GM12878 (cell line): ENCODE results near the gene CCDC106. TPM values are rescaled to one million over a fixed set of nuclear protein-coding genes. Genes with fewer than 3 reads are reported as not detected.

Experiments used
- ATAC-seq: fragments of 200-7000 bp; cut with Tn5 transposase; 3 replicates; pipeline ENCODE4 v1.9.1; 2020; ENCODE audit warnings: mild to moderate bottlenecking, moderate library complexity
- BruUV-seq: library from RNA; stranded (reverse); fragments of 400-500 nt; replicated peaks from 2 replicates; lab custom pipeline; 2021; lab: Mats Ljungman, UMichigan
- CTCF ChIA-PET: fragments of 300-600 bp; sonication (Branson Sonifier 250); formaldehyde crosslinking; extraction: SDS; loops from one replicate; lab custom pipeline; 2021; ENCODE audit warnings: inconsistent platforms; lab: Yijun Ruan, JAX
- POLR2A ChIA-PET: fragments of 350-600 bp; formaldehyde crosslinking; extraction: SDS; loops from one replicate; lab custom pipeline; 2021; ENCODE audit warnings: inconsistent platforms; lab: Charles Lee
- RAD21 ChIA-PET: fragments of 300-600 bp; sonication (Branson Sonifier 250); formaldehyde crosslinking; loops from one replicate; lab custom pipeline; 2023; ENCODE audit warnings: antibody characterized with exemption; ENCODE audit not compliant: unreplicated experiment; lab: Charles Lee
- SMC1A ChIA-PET: fragments of 300-600 bp; sonication (Branson Sonifier 250); formaldehyde crosslinking; loops from one replicate; lab custom pipeline; 2023; ENCODE audit not compliant: unreplicated experiment, uncharacterized antibody; lab: Charles Lee
- DNase-seq: peaks from one replicate; pipeline ENCODE4 v3.0.0-alpha.2; 2011; ENCODE audit warnings: low read depth, low spot score
- FAIRE-seq: peaks from 3 replicates; lab custom pipeline; 2011; peaks lifted over from hg19 to GRCh38; lab: Jason Lieb, UNC
- H2AFZ ChIP-seq: 2 replicates; pipeline ENCODE4 v1.6.0; 2011; ENCODE audit warnings: low read depth, low read length, control low read depth; ENCODE audit not compliant: control insufficient read depth
- H3K27ac ChIP-seq: 2 replicates; pipeline ENCODE4 v1.5.1; 2011; ENCODE audit warnings: control low read depth; ENCODE audit not compliant: control insufficient read depth, insufficient read depth
- H3K27me3 ChIP-seq, 2 experiments: replicated peaks in 1 of 2; 2 replicates each; pipeline versions ENCODE4 v1.6.0 to v1.6.1; 2011; ENCODE audit warnings: low read length in 1 of 2; ENCODE audit not compliant: control insufficient read depth in 2 of 2, insufficient read depth in 2 of 2
- H3K36me3 ChIP-seq, 2 experiments: 2 replicates each; pipeline ENCODE4 v1.5.1; 2011; ENCODE audit warnings: low read length in 1 of 2; ENCODE audit not compliant: control insufficient read depth in 2 of 2, insufficient read depth in 2 of 2
- H3K4me1 ChIP-seq: 2 replicates; pipeline ENCODE4 v1.6.1; 2011; ENCODE audit warnings: mild to moderate bottlenecking, low read length, moderate library complexity, mixed read lengths; ENCODE audit not compliant: control insufficient read depth, insufficient read depth
- H3K4me2 ChIP-seq: 2 replicates; pipeline ENCODE4 v1.6.0; 2011; ENCODE audit warnings: control low read depth; ENCODE audit not compliant: control insufficient read depth, insufficient read depth
- H3K4me3 ChIP-seq: fragments of 200-600 bp; sonication (generic); 2 replicates; pipeline ENCODE4 v1.5.1; 2016
- H3K79me2 ChIP-seq: 2 replicates; pipeline ENCODE4 v1.6.0; 2011; ENCODE audit warnings: low read length; ENCODE audit not compliant: control insufficient read depth, insufficient read depth
- H3K9ac ChIP-seq: 2 replicates; pipeline ENCODE4 v1.8.0; 2011; ENCODE audit warnings: low read length, control low read depth, mixed read lengths; ENCODE audit not compliant: control insufficient read depth, insufficient read depth
- H3K9me3 ChIP-seq: replicated peaks from 3 replicates; pipeline ENCODE4 v1.5.1; 2011; ENCODE audit warnings: mild to moderate bottlenecking, low read length; ENCODE audit not compliant: control insufficient read depth, insufficient read depth
- H4K20me1 ChIP-seq: 2 replicates; pipeline ENCODE4 v1.6.0; 2011; ENCODE audit not compliant: control insufficient read depth, insufficient read depth
- E2F8 ChIP-seq: fragments of 450-650 bp; IDR thresholded peaks from 2 replicates; pipeline ENCODE4 v1.6.1; 2018; ENCODE audit warnings: mild to moderate bottlenecking, low read depth, moderate library complexity; ENCODE audit not compliant: partially characterized antibody
- ESRRA ChIP-seq: IDR thresholded peaks from 2 replicates; pipeline ENCODE4 v1.6.1; 2012; ENCODE audit warnings: mild to moderate bottlenecking, low read length, improper control_type of control experiment
- JUNB ChIP-seq: IDR thresholded peaks from 2 replicates; pipeline ENCODE4 v1.6.1; 2016; ENCODE audit warnings: antibody characterized with exemption, mild to moderate bottlenecking
- KAT2A ChIP-seq: conservative IDR thresholded peaks from 2 replicates; pipeline ENCODE4 v1.6.1; 2011; ENCODE audit warnings: low read depth, low read length; ENCODE audit not compliant: control insufficient read depth
- REST ChIP-seq: IDR thresholded peaks from 2 replicates; pipeline ENCODE4 v1.6.1; 2012; ENCODE audit warnings: mild to moderate bottlenecking, low read depth, low read length
- SPI1 ChIP-seq: IDR thresholded peaks from 2 replicates; pipeline ENCODE4 v1.6.1; 2011; ENCODE audit warnings: low read depth, mild to moderate bottlenecking, low read length, moderate library complexity, borderline replicate concordance; ENCODE audit not compliant: insufficient read depth
- TCF3 ChIP-seq: IDR thresholded peaks from 2 replicates; pipeline ENCODE4 v1.6.1; 2012; ENCODE audit warnings: low read depth, mild to moderate bottlenecking, low read length, borderline replicate concordance; ENCODE audit not compliant: insufficient read depth
- WGBS: methylation state at CpG from one replicate; pipeline ENCODE4 v1.1.6; 2016; ENCODE audit warnings: low lambda C conversion rate; ENCODE audit not compliant: insufficient replicate concordance, insufficient coverage; ENCODE audit errors: missing lambda C conversion rate; 5-methylcytosine and 5-hydroxymethylcytosine counted together
- in situ Hi-C: fragments of 300-500 bp; cut with MboI; formaldehyde crosslinking; loops from 9 replicates; pipeline ENCODE4 v1.14.3; 2018; ENCODE audit warnings: mixed read lengths
- intact Hi-C: fragments of 100-400 bp; cut with micrococcal nuclease; formaldehyde crosslinking; loops from one replicate; pipeline ENCODE4 v1.14.2; 2022; ENCODE audit not compliant: unreplicated experiment
- polyA plus RNA-seq, 11 experiments: library from polyadenylated mRNA; depleted of rRNA in 4 of 11; unstranded in 6 of 11; stranded (reverse) in 5 of 11; fragments of >200 nt; fragmentation: Nextera tagmentation in 4 of 11; fragmentation: Illumina TruSeq in 1 of 11; extraction: Ambion mirVana in 4 of 11; extraction: Trizol in 1 of 11; gene quantifications; 1 replicate in 1 of 11; 2 replicates in 10 of 11; pipeline versions ENCODE4 v1.2.1 to v1.2.3, GENCODE V29; 2011 to 2016; ENCODE audit warnings: inconsistent platforms in 2 of 11, missing spikeins in 2 of 11, low read depth in 1 of 11
- total RNA-seq, 4 experiments: library from RNA; depleted of rRNA in 3 of 4; stranded (reverse); fragments of >200 nt in 3 of 4; fragmentation: Illumina TruSeq in 1 of 4; extraction: Trizol in 1 of 4; gene quantifications; 2 replicates each; pipeline versions ENCODE4 v1.2.1 to v1.2.3, GENCODE V29; 2013 to 2021

CCDC106 gene
- total and polyA plus RNA-seq, 10 of the 15 experiments (the other 5 are each of a cell fraction or from before 2014, with no cell fraction given), result 0.04 to 35.9 (median 19.8) TPM

GRCh38 chr19:55661826-55662225, 13.8 kb downstream of the CCDC106 start:
- peaks cover 12% of the 10 kb centered on the region for H3K4me1 ChIP-seq
- no peak for TF ChIP-seq E2F8
- TF ChIP-seq JUNB, result no peak
- no peak for TF ChIP-seq SPI1
- no peak for TF ChIP-seq ESRRA
- TF ChIP-seq REST, result no peak
- no peak for TF ChIP-seq TCF3
- no peak for TF ChIP-seq KAT2A
- no peaks in the 10 kb centered on the region for H3K27me3 ChIP-seq
- ATAC-seq (no peak), DNase-seq (no peak), FAIRE-seq (no peak)
- H3K36me3 ChIP-seq, result peaks cover 38 to 63% of the 10 kb centered on the region in 2 experiments
- peaks cover 24% of the 10 kb centered on the region for H4K20me1 ChIP-seq
- CTCF ChIA-PET, result no interaction called here
- BruUV-seq, result no TSS peak
- SMC1A ChIA-PET, result no interaction called here
- H3K4me3 ChIP-seq, result no peak overlapping the region
- RAD21 ChIA-PET, result no interaction called here
- POLR2A ChIA-PET, result no interaction called here
- no peak overlapping the region for H2AFZ ChIP-seq
- in situ Hi-C loops (loop anchor here (25.0 kb wide), 1 partner anchor 1525 kb away; the partner anchor contains the start of gene CNOT3), intact Hi-C loops (no loop called here)
- WGBS, result 69% methylated on average over 3 of the region's 7 CpGs
- H3K9me3 ChIP-seq, result no peaks in the 10 kb centered on the region
- peaks cover 52% of the 10 kb centered on the region for H3K79me2 ChIP-seq
- no peak overlapping the region for H3K9ac ChIP-seq
- no peak overlapping the region for H3K4me2 ChIP-seq
- no peak overlapping the region for H3K27ac ChIP-seq
